ENCODE results near the gene ATP6V0A1. TPM values are rescaled to one million over a fixed set of nuclear protein-coding genes. Genes with fewer than 3 reads are reported as not detected.

ATP6V0A1 gene
- total RNA-seq, 1 donor from 2014 or later, result 66.8 TPM

GRCh38 chr17:42498828-42499227 lies 40.1 kb downstream of the ATP6V0A1 start:
- peaks cover 34 to 64% (median 62%) of the 10 kb centered on the region in 3 donors for H3K36me3 ChIP-seq (ENCODE audit: control insufficient read depth in 3 of 3, insufficient read depth in 3 of 3, low read length in 3 of 3)
- H3K27me3 ChIP-seq (ENCODE audit: control insufficient read depth in 3 of 3, insufficient read depth in 3 of 3, low read length in 3 of 3), result no peaks in the 10 kb centered on the region
- H3K4me3 ChIP-seq (ENCODE audit: low read length in 3 of 3), result no peak overlapping the region
- no peaks in the 10 kb centered on the region for H3K9me3 ChIP-seq (ENCODE audit: control insufficient read depth in 3 of 3, low read length in 3 of 3)
- H3K4me1 ChIP-seq (ENCODE audit: control insufficient read depth in 3 of 3, insufficient read depth in 3 of 3, low read length in 3 of 3), result peaks cover 9 to 17% (median 15%) of the 10 kb centered on the region in 3 donors
- H3K9ac ChIP-seq (ENCODE audit: low read depth in 1 of 3, low read length in 3 of 3), result no peak overlapping the region
- no peak overlapping the region for H3K27ac ChIP-seq (ENCODE audit: low read depth, low read length)

GRCh38 chr17:42502091-42502490 lies 43.4 kb downstream of the ATP6V0A1 start:
- Histone ChIP-seq H3K27ac (ENCODE audit: low read depth, low read length) (no peak overlapping the region), H3K9me3 (ENCODE audit: control insufficient read depth in 3 of 3, low read length in 3 of 3) (no peaks in the 10 kb centered on the region), H3K27me3 (ENCODE audit: control insufficient read depth in 3 of 3, insufficient read depth in 3 of 3, low read length in 3 of 3) (no peaks in the 10 kb centered on the region), H3K4me3 (ENCODE audit: low read length in 3 of 3) (no peak overlapping the region), H3K9ac (ENCODE audit: low read depth in 1 of 3, low read length in 3 of 3) (no peak overlapping the region), H3K4me1 (ENCODE audit: control insufficient read depth in 3 of 3, insufficient read depth in 3 of 3, low read length in 3 of 3) (no peaks in the 10 kb centered on the region), H3K36me3 (ENCODE audit: control insufficient read depth in 3 of 3, insufficient read depth in 3 of 3, low read length in 3 of 3) (peaks cover 34 to 70% (median 62%) of the 10 kb centered on the region in 3 donors)

DNA sequence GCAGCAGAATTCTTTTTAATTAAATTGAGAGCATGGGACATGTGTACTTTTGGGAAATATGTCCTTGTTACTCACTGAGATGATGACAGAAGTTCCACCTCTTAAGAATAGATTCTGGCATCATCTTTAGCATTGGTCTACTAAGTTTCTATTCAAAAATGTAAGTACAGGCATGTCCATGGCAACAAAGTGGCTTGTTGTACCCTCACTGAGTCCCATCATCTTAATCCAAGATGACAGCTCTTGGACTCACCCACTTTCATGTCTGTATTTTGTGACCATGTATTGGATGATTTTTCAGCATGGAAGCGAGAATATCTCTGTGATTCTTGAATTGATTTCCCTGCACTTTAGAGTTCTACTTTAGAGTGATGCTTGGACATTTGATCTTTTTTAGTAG lies 44.2 kb downstream of the ATP6V0A1 start:
- Histone ChIP-seq H3K9me3 (ENCODE audit: control insufficient read depth in 3 of 3, low read length in 3 of 3) (no peaks in the 10 kb centered on the region), H3K27ac (ENCODE audit: low read depth, low read length) (no peak overlapping the region), H3K4me3 (ENCODE audit: low read length in 3 of 3) (no peak overlapping the region), H3K9ac (ENCODE audit: low read depth in 1 of 3, low read length in 3 of 3) (no peak overlapping the region), H3K27me3 (ENCODE audit: control insufficient read depth in 3 of 3, insufficient read depth in 3 of 3, low read length in 3 of 3) (no peaks in the 10 kb centered on the region), H3K36me3 (ENCODE audit: control insufficient read depth in 3 of 3, insufficient read depth in 3 of 3, low read length in 3 of 3) (peaks cover 40 to 72% (median 71%) of the 10 kb centered on the region in 3 donors), H3K4me1 (ENCODE audit: control insufficient read depth in 3 of 3, insufficient read depth in 3 of 3, low read length in 3 of 3) (no peaks in the 10 kb centered on the region)

GRCh38 chr17:42507671-42508070 lies 49.0 kb downstream of the ATP6V0A1 start:
- Histone ChIP-seq H3K9ac (ENCODE audit: low read depth in 1 of 3, low read length in 3 of 3) (no peak overlapping the region), H3K36me3 (ENCODE audit: control insufficient read depth in 3 of 3, insufficient read depth in 3 of 3, low read length in 3 of 3) (peaks cover 47 to 78% (median 72%) of the 10 kb centered on the region in 3 donors), H3K27me3 (ENCODE audit: control insufficient read depth in 3 of 3, insufficient read depth in 3 of 3, low read length in 3 of 3) (no peaks in the 10 kb centered on the region), H3K27ac (ENCODE audit: low read depth, low read length) (no peak overlapping the region), H3K4me1 (ENCODE audit: control insufficient read depth in 3 of 3, insufficient read depth in 3 of 3, low read length in 3 of 3) (peaks cover 4 to 8% (median 6%) of the 10 kb centered on the region in 3 donors), H3K4me3 (ENCODE audit: low read length in 3 of 3) (no peak overlapping the region), H3K9me3 (ENCODE audit: control insufficient read depth in 3 of 3, low read length in 3 of 3) (no peaks in the 10 kb centered on the region)

- H3K9ac ChIP-seq (ENCODE audit: low read depth in 1 of 3, low read length in 3 of 3), result no peak overlapping the region
- H3K4me3 ChIP-seq (ENCODE audit: low read length in 3 of 3), result no peak overlapping the region
- peaks cover 46 to 72% (median 66%) of the 10 kb centered on the region in 3 donors for H3K36me3 ChIP-seq (ENCODE audit: control insufficient read depth in 3 of 3, insufficient read depth in 3 of 3, low read length in 3 of 3)
- no peaks in the 10 kb centered on the region for H3K27me3 ChIP-seq (ENCODE audit: control insufficient read depth in 3 of 3, insufficient read depth in 3 of 3, low read length in 3 of 3)
- H3K27ac ChIP-seq (ENCODE audit: low read depth, low read length), result no peak overlapping the region
- peaks cover 4 to 13% (median 11%) of the 10 kb centered on the region in 3 donors for H3K4me1 ChIP-seq (ENCODE audit: control insufficient read depth in 3 of 3, insufficient read depth in 3 of 3, low read length in 3 of 3)
- H3K9me3 ChIP-seq (ENCODE audit: control insufficient read depth in 3 of 3, low read length in 3 of 3), result no peaks in the 10 kb centered on the region
These were observed 49.9 kb downstream of the ATP6V0A1 start for GRCh38 chr17:42508426-42509165.

DNA sequence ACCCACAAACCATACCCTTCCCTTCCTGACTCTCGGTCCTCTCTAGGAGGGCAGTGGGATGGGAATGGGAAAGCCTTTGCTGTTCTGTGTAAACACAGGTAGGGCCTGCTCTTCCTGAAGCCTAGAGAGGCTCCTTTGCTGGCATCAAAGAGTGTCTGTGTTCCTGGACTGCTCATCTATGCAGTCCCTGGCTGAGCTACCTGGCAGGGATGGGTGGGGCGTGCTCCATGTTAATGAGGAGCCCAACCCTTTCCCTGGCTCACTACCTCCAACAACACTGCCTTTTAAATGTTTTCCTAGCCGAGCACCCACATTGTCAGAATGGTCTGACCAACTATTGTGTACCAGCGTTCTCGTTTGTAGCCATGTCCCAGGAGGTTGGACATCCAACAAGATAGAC lies 50.7 kb downstream of the ATP6V0A1 start:
- no peaks in the 10 kb centered on the region for H3K27me3 ChIP-seq (ENCODE audit: control insufficient read depth in 3 of 3, insufficient read depth in 3 of 3, low read length in 3 of 3)
- H3K4me3 ChIP-seq (ENCODE audit: low read length in 3 of 3), result no peak overlapping the region
- H3K27ac ChIP-seq (ENCODE audit: low read depth, low read length), result no peak overlapping the region
- H3K4me1 ChIP-seq (ENCODE audit: control insufficient read depth in 3 of 3, insufficient read depth in 3 of 3, low read length in 3 of 3), result peaks cover 4 to 15% (median 12%) of the 10 kb centered on the region in 3 donors
- H3K9ac ChIP-seq (ENCODE audit: low read depth in 1 of 3, low read length in 3 of 3), result no peak overlapping the region
- H3K36me3 ChIP-seq (ENCODE audit: control insufficient read depth in 3 of 3, insufficient read depth in 3 of 3, low read length in 3 of 3), result peaks cover 53 to 72% (median 65%) of the 10 kb centered on the region in 3 donors
- H3K9me3 ChIP-seq (ENCODE audit: control insufficient read depth in 3 of 3, low read length in 3 of 3), result no peaks in the 10 kb centered on the region

GRCh38 chr17:42509841-42510240 lies 51.2 kb downstream of the ATP6V0A1 start:
- H3K27ac ChIP-seq (ENCODE audit: low read depth, low read length), result no peak overlapping the region
- no peak overlapping the region for H3K4me3 ChIP-seq (ENCODE audit: low read length in 3 of 3)
- no peaks in the 10 kb centered on the region for H3K27me3 ChIP-seq (ENCODE audit: control insufficient read depth in 3 of 3, insufficient read depth in 3 of 3, low read length in 3 of 3)
- H3K9me3 ChIP-seq (ENCODE audit: control insufficient read depth in 3 of 3, low read length in 3 of 3), result no peaks in the 10 kb centered on the region
- no peak overlapping the region for H3K9ac ChIP-seq (ENCODE audit: low read depth in 1 of 3, low read length in 3 of 3)
- H3K4me1 ChIP-seq (ENCODE audit: control insufficient read depth in 3 of 3, insufficient read depth in 3 of 3, low read length in 3 of 3), result peaks cover 4 to 15% (median 14%) of the 10 kb centered on the region in 3 donors
- peaks cover 57 to 73% (median 66%) of the 10 kb centered on the region in 3 donors for H3K36me3 ChIP-seq (ENCODE audit: control insufficient read depth in 3 of 3, insufficient read depth in 3 of 3, low read length in 3 of 3)

GRCh38 chr17:42512246-42512645 lies 53.6 kb downstream of the ATP6V0A1 start:
- Histone ChIP-seq H3K9me3 (ENCODE audit: control insufficient read depth in 3 of 3, low read length in 3 of 3) (no peaks in the 10 kb centered on the region), H3K4me3 (ENCODE audit: low read length in 3 of 3) (no peak overlapping the region), H3K27ac (ENCODE audit: low read depth, low read length) (peak overlapping the region; percentile 61), H3K9ac (ENCODE audit: low read depth in 1 of 3, low read length in 3 of 3) (no peak overlapping the region), H3K4me1 (ENCODE audit: control insufficient read depth in 3 of 3, insufficient read depth in 3 of 3, low read length in 3 of 3) (peaks cover 18 to 28% (median 22%) of the 10 kb centered on the region in 3 donors), H3K27me3 (ENCODE audit: control insufficient read depth in 3 of 3, insufficient read depth in 3 of 3, low read length in 3 of 3) (no peaks in the 10 kb centered on the region), H3K36me3 (ENCODE audit: control insufficient read depth in 3 of 3, insufficient read depth in 3 of 3, low read length in 3 of 3) (peaks cover 60 to 75% (median 66%) of the 10 kb centered on the region in 3 donors)

DNA sequence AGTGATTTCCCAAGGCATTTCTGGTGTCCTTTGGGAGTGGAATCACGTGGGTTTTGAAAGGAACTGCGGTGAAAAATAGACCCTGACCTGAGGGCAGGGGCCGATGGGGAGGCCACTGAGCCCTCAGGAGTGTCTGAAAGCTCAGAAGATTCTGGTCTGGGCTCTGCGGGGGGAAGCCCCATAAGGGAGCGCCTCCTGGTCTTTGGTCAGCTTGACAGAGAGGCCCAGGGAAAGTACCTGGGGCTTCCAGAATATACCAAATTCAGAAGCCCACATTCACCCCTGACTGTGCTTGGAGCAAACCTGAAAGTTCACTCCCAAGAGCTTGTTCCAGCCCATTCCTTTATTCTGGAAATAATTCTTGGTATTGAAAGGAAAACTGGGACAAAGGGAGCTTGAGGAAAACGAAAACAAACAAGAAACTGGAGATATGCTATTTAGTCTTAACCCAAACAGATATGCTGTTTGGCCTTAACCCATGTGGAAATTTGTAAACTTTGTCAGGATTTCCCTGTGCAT lies 54.1 kb downstream of the ATP6V0A1 start:
- Histone ChIP-seq H3K9me3 (ENCODE audit: control insufficient read depth in 3 of 3, low read length in 3 of 3) (no peaks in the 10 kb centered on the region), H3K4me1 (ENCODE audit: control insufficient read depth in 3 of 3, insufficient read depth in 3 of 3, low read length in 3 of 3) (peaks cover 24 to 33% (median 25%) of the 10 kb centered on the region in 3 donors), H3K36me3 (ENCODE audit: control insufficient read depth in 3 of 3, insufficient read depth in 3 of 3, low read length in 3 of 3) (peaks cover 55 to 75% (median 60%) of the 10 kb centered on the region in 3 donors), H3K27ac (ENCODE audit: low read depth, low read length) (peak overlapping the region; percentile 61), H3K4me3 (ENCODE audit: low read length in 3 of 3) (no peak overlapping the region), H3K9ac (ENCODE audit: low read depth in 1 of 3, low read length in 3 of 3) (peak overlapping the region in 1 of 3 donors; percentile 33), H3K27me3 (ENCODE audit: control insufficient read depth in 3 of 3, insufficient read depth in 3 of 3, low read length in 3 of 3) (no peaks in the 10 kb centered on the region)

DNA sequence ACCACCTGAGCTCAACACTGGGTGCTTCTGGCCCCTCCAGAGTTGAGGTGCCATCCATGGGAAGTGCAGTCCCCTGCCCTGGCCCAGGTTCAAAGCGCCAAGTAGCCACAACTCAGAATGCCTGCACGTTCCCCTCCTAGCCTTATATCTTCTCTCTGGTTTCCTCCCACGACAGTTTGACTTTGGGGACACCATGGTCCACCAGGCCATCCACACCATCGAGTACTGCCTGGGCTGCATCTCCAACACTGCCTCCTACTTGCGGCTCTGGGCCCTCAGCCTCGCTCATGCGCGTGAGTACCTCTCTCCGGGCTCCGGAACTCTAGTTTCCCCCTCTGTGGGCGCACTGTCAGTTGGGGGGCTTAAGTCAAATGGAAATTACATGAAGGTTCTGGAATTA lies 55.0 kb downstream of the ATP6V0A1 start:
- Histone ChIP-seq H3K9ac (ENCODE audit: low read depth in 1 of 3, low read length in 3 of 3) (no peak overlapping the region), H3K27ac (ENCODE audit: low read depth, low read length) (no peak overlapping the region), H3K36me3 (ENCODE audit: control insufficient read depth in 3 of 3, insufficient read depth in 3 of 3, low read length in 3 of 3) (peaks cover 47 to 72% (median 51%) of the 10 kb centered on the region in 3 donors), H3K4me1 (ENCODE audit: control insufficient read depth in 3 of 3, insufficient read depth in 3 of 3, low read length in 3 of 3) (peaks cover 33 to 42% (median 33%) of the 10 kb centered on the region in 3 donors), H3K27me3 (ENCODE audit: control insufficient read depth in 3 of 3, insufficient read depth in 3 of 3, low read length in 3 of 3) (no peaks in the 10 kb centered on the region), H3K4me3 (ENCODE audit: low read length in 3 of 3) (no peak overlapping the region), H3K9me3 (ENCODE audit: control insufficient read depth in 3 of 3, low read length in 3 of 3) (no peaks in the 10 kb centered on the region)
